Activated CD4-positive, alpha-beta T cell treated with anti-CD3 and anti-CD28 coated beads for 36 hours (primary cell): ENCODE data around the gene LZTR1. TPM values are rescaled to one million over a fixed set of nuclear protein-coding genes. Genes with fewer than 3 reads are reported as not detected.

Experiments
- ATAC-seq: fragments of 200-7000 bp; cut with Tn5 transposase; one replicate; pipeline ENCODE4 v1.10.0; 2021; ENCODE audit warnings: mild to moderate bottlenecking, moderate library complexity
- CTCF ChIA-PET: fragments of 350-600 bp; sonication (Branson Sonifier 250); formaldehyde crosslinking; loops from one replicate; lab custom pipeline; 2021; ENCODE audit warnings: antibody characterized with exemption; lab: Charles Lee
- POLR2A ChIA-PET: fragments of 350-600 bp; sonication (Branson Sonifier 250); formaldehyde crosslinking; loops from one replicate; lab custom pipeline; 2021; ENCODE audit warnings: antibody characterized with exemption, inconsistent platforms; lab: Charles Lee
- DNase-seq: peaks from one replicate; pipeline ENCODE4 v3.0.0-alpha.2; 2020
- H3K27ac Mint-ChIP-seq: one replicate; pipeline ENCODE4 v1.8.0; 2021; ENCODE audit warnings: mixed read lengths
- H3K27me3 Mint-ChIP-seq: one replicate; pipeline ENCODE4 v1.8.0; 2021; ENCODE audit warnings: mixed read lengths
- H3K36me3 Mint-ChIP-seq: one replicate; pipeline ENCODE4 v1.8.0; 2021; ENCODE audit warnings: low read depth, mixed read lengths
- H3K4me1 Mint-ChIP-seq: one replicate; pipeline ENCODE4 v1.8.0; 2021; ENCODE audit warnings: mixed read lengths
- H3K4me3 Mint-ChIP-seq: one replicate; pipeline ENCODE4 v1.8.0; 2021; ENCODE audit warnings: mild to moderate bottlenecking, moderate library complexity, mixed read lengths
- H3K9me3 Mint-ChIP-seq: one replicate; pipeline ENCODE4 v1.8.0; 2021; ENCODE audit warnings: low read depth, mixed read lengths
- intact Hi-C, 2 experiments: fragments of 100-400 bp; cut with DNase I in 1 of 2; cut with micrococcal nuclease in 1 of 2; formaldehyde crosslinking; loops; one replicate each; pipeline versions ENCODE4 v1.14.2 to v1.15.1; 2022 to 2024; cut with DNase I, micrococcal nuclease
- total RNA-seq, 2 experiments: library from RNA; stranded (reverse); gene quantifications; one replicate each; pipeline ENCODE4 v1.2.3, GENCODE V29; 2021

Gene LZTR1
- total RNA-seq, 2 experiments from 2014 or later, result 31.9 to 40.5 TPM

GRCh38 chr22:20994128-20994901 lies 12.2 kb downstream of the LZTR1 start:
- H3K4me3 Mint-ChIP-seq, result no peak overlapping the region
- no peaks in the 10 kb centered on the region for H3K9me3 Mint-ChIP-seq
- no peaks in the 10 kb centered on the region for H3K27me3 Mint-ChIP-seq
- peaks cover 9% of the 10 kb centered on the region for H3K36me3 Mint-ChIP-seq
- no peak overlapping the region for H3K27ac Mint-ChIP-seq
- intact Hi-C loops, result no loop called here
- peaks cover 3% of the 10 kb centered on the region for H3K4me1 Mint-ChIP-seq
- ChIA-PET CTCF (no interaction called here), POLR2A (interaction anchor here (2.0 kb wide), 1 partner anchor 12 kb away, joined by 4 read pairs; the partner anchor contains the start of gene LZTR1)
- ATAC-seq, result no peak
- DNase-seq, result no peak

GRCh38 chr22:20994902-20995241 lies 12.8 kb downstream of the LZTR1 start:
- intact Hi-C loops, result no loop called here
- ChIA-PET CTCF (no interaction called here), POLR2A (interaction anchor here (2.0 kb wide), 1 partner anchor 13 kb away, joined by 4 read pairs; the partner anchor contains the start of gene LZTR1)
- H3K27me3 Mint-ChIP-seq, result no peaks in the 10 kb centered on the region
- no peak overlapping the region for H3K27ac Mint-ChIP-seq
- peaks cover 4% of the 10 kb centered on the region for H3K4me1 Mint-ChIP-seq
- no peak for ATAC-seq
- no peak overlapping the region for H3K4me3 Mint-ChIP-seq
- no peak for DNase-seq
- H3K9me3 Mint-ChIP-seq, result no peaks in the 10 kb centered on the region
- H3K36me3 Mint-ChIP-seq, result peaks cover 11% of the 10 kb centered on the region

- H3K4me1 Mint-ChIP-seq, result peaks cover 10% of the 10 kb centered on the region
- intact Hi-C loops, result no loop called here
- H3K27ac Mint-ChIP-seq, result no peak overlapping the region
- ChIA-PET CTCF (no interaction called here), POLR2A (no interaction called here)
- ATAC-seq (no peak), DNase-seq (no peak)
- peaks cover 12% of the 10 kb centered on the region for H3K36me3 Mint-ChIP-seq
- no peaks in the 10 kb centered on the region for H3K9me3 Mint-ChIP-seq
- H3K27me3 Mint-ChIP-seq, result no peaks in the 10 kb centered on the region
- H3K4me3 Mint-ChIP-seq, result no peak overlapping the region
Observed at GRCh38 chr22:20995329-20996030, 13.4 kb downstream of the LZTR1 start.

DNA sequence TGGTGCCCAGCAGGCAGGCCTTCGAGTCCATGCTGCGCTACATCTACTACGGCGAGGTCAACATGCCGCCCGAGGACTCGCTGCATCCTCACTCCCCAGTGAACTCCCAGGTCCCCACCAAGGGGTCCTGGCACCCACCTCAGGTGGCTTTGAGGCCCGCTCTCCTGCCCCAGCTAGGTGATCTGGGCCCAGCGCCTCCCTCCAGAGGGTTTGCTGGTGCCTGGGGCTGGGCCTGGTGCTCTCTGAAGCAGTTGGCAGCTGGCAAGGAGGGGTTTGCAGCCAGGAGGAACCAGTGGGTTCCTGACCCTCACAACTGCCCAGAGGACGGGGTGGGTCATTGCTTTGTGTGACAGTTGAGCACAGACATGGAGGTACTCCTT lies 13.9 kb downstream of the LZTR1 start:
- Mint-ChIP-seq H3K9me3 (no peaks in the 10 kb centered on the region), H3K36me3 (peaks cover 14% of the 10 kb centered on the region), H3K4me1 (peaks cover 10% of the 10 kb centered on the region), H3K27ac (no peak overlapping the region), H3K4me3 (no peak overlapping the region), H3K27me3 (no peaks in the 10 kb centered on the region)
- POLR2A ChIA-PET, result no interaction called here
- no peak for ATAC-seq
- intact Hi-C loops, result no loop called here
- DNase-seq, result no peak
- CTCF ChIA-PET, result no interaction called here

GRCh38 chr22:20996598-20997535 lies 14.8 kb downstream of the LZTR1 start:
- Mint-ChIP-seq H3K4me3 (no peak overlapping the region), H3K9me3 (no peaks in the 10 kb centered on the region), H3K27me3 (no peaks in the 10 kb centered on the region), H3K27ac (peak overlapping the region; percentile 19), H3K4me1 (peaks cover 10% of the 10 kb centered on the region), H3K36me3 (peaks cover 18% of the 10 kb centered on the region)
- CTCF ChIA-PET, result no interaction called here
- POLR2A ChIA-PET, result no interaction called here
- intact Hi-C loops, result no loop called here
- DNase-seq (no peak), ATAC-seq (no peak)

DNA sequence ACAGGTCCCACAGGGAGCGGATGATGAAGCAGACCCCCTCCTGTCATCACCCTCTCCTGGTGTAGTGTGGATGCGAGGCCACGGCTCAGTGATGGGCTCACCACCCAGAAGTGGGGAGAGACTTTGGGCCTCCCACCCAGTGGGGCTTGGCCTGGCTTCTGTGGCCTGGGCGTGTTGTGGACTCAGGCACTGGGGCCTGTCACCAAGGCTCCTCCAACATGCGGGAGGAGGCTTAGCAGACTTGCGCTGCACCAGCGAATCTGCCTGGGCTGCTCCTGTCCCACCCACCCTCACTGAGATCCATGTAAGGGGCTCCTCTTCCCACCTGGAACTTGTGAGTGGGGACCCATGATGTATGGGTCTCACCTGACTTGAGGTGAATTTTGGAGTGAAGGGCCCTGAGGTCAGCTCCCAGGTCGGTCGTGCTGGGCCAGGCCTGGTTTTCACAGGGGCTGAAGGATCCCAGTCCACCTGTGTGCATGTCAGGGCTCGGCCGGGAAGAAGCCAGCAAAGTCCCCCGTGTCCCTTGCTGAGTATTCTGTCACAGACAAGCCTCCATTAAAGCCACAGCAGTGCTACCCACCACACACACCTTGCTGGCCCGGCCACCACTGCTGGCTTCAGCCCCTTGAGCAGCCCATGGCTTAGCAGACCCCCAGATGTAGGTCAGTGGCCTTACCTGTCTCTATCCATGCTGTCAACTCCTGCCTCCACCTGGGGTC lies 15.6 kb downstream of the LZTR1 start:
- DNase-seq (no peak), ATAC-seq (no peak)
- H3K36me3 Mint-ChIP-seq, result peaks cover 18% of the 10 kb centered on the region
- intact Hi-C loops, result no loop called here
- peaks cover 10% of the 10 kb centered on the region for H3K4me1 Mint-ChIP-seq
- CTCF ChIA-PET, result no interaction called here
- no peak overlapping the region for H3K27ac Mint-ChIP-seq
- POLR2A ChIA-PET, result no interaction called here
- no peaks in the 10 kb centered on the region for H3K27me3 Mint-ChIP-seq
- H3K4me3 Mint-ChIP-seq, result no peak overlapping the region
- no peaks in the 10 kb centered on the region for H3K9me3 Mint-ChIP-seq

GRCh38 chr22:20998411-20999336 lies 16.6 kb downstream of the LZTR1 start:
- peaks cover 14% of the 10 kb centered on the region for H3K4me1 Mint-ChIP-seq
- no peak for DNase-seq
- ChIA-PET POLR2A (interaction anchor here (1.1 kb wide), 1 partner anchor 17 kb away, joined by 3 read pairs; the partner anchor contains the start of gene LZTR1), CTCF (interaction anchor here (3.1 kb wide), 1 partner anchor 17 kb away, joined by 10 read pairs; the partner anchor contains the start of gene LZTR1)
- H3K27me3 Mint-ChIP-seq, result no peaks in the 10 kb centered on the region
- no peak for ATAC-seq
- intact Hi-C loops, result no loop called here
- no peaks in the 10 kb centered on the region for H3K9me3 Mint-ChIP-seq
- no peak overlapping the region for H3K4me3 Mint-ChIP-seq
- H3K27ac Mint-ChIP-seq, result peak overlapping the region; percentile 42
- H3K36me3 Mint-ChIP-seq, result peaks cover 18% of the 10 kb centered on the region

- Mint-ChIP-seq H3K36me3 (peaks cover 18% of the 10 kb centered on the region), H3K4me1 (peaks cover 19% of the 10 kb centered on the region), H3K4me3 (peak overlapping the region; percentile 92), H3K9me3 (no peaks in the 10 kb centered on the region), H3K27ac (peak overlapping the region; percentile 96), H3K27me3 (no peaks in the 10 kb centered on the region)
- DNase-seq (no peak), ATAC-seq (no peak)
- intact Hi-C loops, result loop anchor here (2.0 to 5.0 kb wide), 4 partner anchors 19 to 977 kb away; partner anchors contain the start of genes CRKL (in 1 of the 2), MED15 (in 1 of the 2) and TANGO2 (in 1 of the 2)
- CTCF ChIA-PET, result interaction anchor here (1.0 to 3.1 kb wide), 2 partner anchors 9 to 18 kb away, joined by 3 to 10 read pairs; partner anchors contain the start of gene LZTR1
- POLR2A ChIA-PET, result interaction anchor here (1.1 kb wide), 1 partner anchor 18 kb away, joined by 3 read pairs; the partner anchor contains the start of gene LZTR1
Observed at GRCh38 chr22:20999350-21000206, 17.5 kb downstream of the LZTR1 start.
